Middle frontal gyrus (tissue), 1 donor: ENCODE data around the gene MGLL.

Experiments
- DNase-seq: peaks from one replicate; pipeline ENCODE4 v3.0.0-alpha.2; 2015; ENCODE audit warnings: low spot score; ENCODE audit errors: extremely low spot score

MGLL gene

GRCh38 chr3:127814325-127814781 lies 8.0 kb downstream of the MGLL start:
- DNase-seq, result no peak

- DNase-seq, result no peak
Measured at GRCh38 chr3:127812151-127812550, 10.2 kb downstream of the MGLL start.

GRCh38 chr3:127811717-127812116 lies 10.6 kb downstream of the MGLL start:
- no peak for DNase-seq

- DNase-seq, result no peak
Measured at GRCh38 chr3:127809611-127810010, 12.7 kb downstream of the MGLL start.

GRCh38 chr3:127809211-127809610 lies 13.1 kb downstream of the MGLL start:
- no peak for DNase-seq

- DNase-seq, result no peak
Measured at GRCh38 chr3:127808197-127808596, 14.1 kb downstream of the MGLL start.

GRCh38 chr3:127805026-127805753 lies 17.1 kb downstream of the MGLL start:
- DNase-seq, result peak; percentile 52

GRCh38 chr3:127804141-127804540 lies 18.2 kb downstream of the MGLL start:
- no peak for DNase-seq

GRCh38 chr3:127803619-127804018 lies 18.7 kb downstream of the MGLL start:
- no peak for DNase-seq

GRCh38 chr3:127802606-127803005 lies 19.7 kb downstream of the MGLL start:
- DNase-seq, result no peak

- DNase-seq, result no peak
Measured at GRCh38 chr3:127801731-127802313, 20.5 kb downstream of the MGLL start.

GRCh38 chr3:127800508-127800907 lies 21.8 kb downstream of the MGLL start:
- DNase-seq, result no peak

- DNase-seq, result no peak
Measured at GRCh38 chr3:127799476-127800222, 22.7 kb downstream of the MGLL start.

- no peak for DNase-seq
Measured at GRCh38 chr3:127798716-127799115, 23.6 kb downstream of the MGLL start.

- no peak for DNase-seq
Measured at GRCh38 chr3:127796831-127797150, 25.5 kb downstream of the MGLL start.

- no peak for DNase-seq
Measured at GRCh38 chr3:127796045-127796830, 26.1 kb downstream of the MGLL start.

GRCh38 chr3:127794972-127795371 lies 27.3 kb downstream of the MGLL start:
- no peak for DNase-seq

GRCh38 chr3:127794402-127794801 lies 27.9 kb downstream of the MGLL start:
- DNase-seq, result no peak

- no peak for DNase-seq
Measured at GRCh38 chr3:127792541-127793292, 29.6 kb downstream of the MGLL start.

GRCh38 chr3:127791221-127791913 lies 30.9 kb downstream of the MGLL start:
- no peak for DNase-seq

- DNase-seq, result no peak
Measured at GRCh38 chr3:127790882-127791183, 31.5 kb downstream of the MGLL start.
